H9 (cell line): ENCODE data around the gene XIRP2. TPM values are rescaled to one million over a fixed set of nuclear protein-coding genes. Genes with fewer than 3 reads are reported as not detected.

Experiments used
- DNase-seq: peaks from one replicate; pipeline ENCODE4 v3.0.0-alpha.2; 2017
- H2AFZ ChIP-seq: one replicate; pipeline ENCODE4 v1.6.1; 2013; ENCODE audit warnings: mild to moderate bottlenecking, low read length, control low read depth, moderate library complexity
- H2AK5ac ChIP-seq: 2 replicates; pipeline ENCODE4 v1.6.1; 2013; ENCODE audit warnings: low read length, control low read depth, mixed read lengths; ENCODE audit not compliant: insufficient read length
- H2BK120ac ChIP-seq: one replicate; pipeline ENCODE4 v1.6.1; 2013; ENCODE audit warnings: low read depth, mild to moderate bottlenecking, low read length, control low read depth, inconsistent platforms; ENCODE audit not compliant: poor library complexity, severe bottlenecking
- H2BK12ac ChIP-seq: 2 replicates; pipeline ENCODE4 v1.6.1; 2013; ENCODE audit warnings: low read length, control low read depth, mixed read lengths, low read depth; ENCODE audit not compliant: insufficient read length
- H2BK15ac ChIP-seq: 2 replicates; pipeline ENCODE4 v1.6.1; 2013; ENCODE audit warnings: low read depth, low read length, control low read depth
- H2BK20ac ChIP-seq: one replicate; pipeline ENCODE4 v1.6.1; 2013; ENCODE audit warnings: low read depth, mild to moderate bottlenecking, low read length, control low read depth, inconsistent platforms; ENCODE audit not compliant: poor library complexity, severe bottlenecking
- H2BK5ac ChIP-seq: 2 replicates; pipeline ENCODE4 v1.6.1; 2013; ENCODE audit warnings: low read length, control low read depth, mixed read lengths; ENCODE audit not compliant: insufficient read length
- H3K14ac ChIP-seq: 2 replicates; pipeline ENCODE4 v1.6.1; 2013; ENCODE audit warnings: low read length, control low read depth; ENCODE audit not compliant: insufficient read depth
- H3K18ac ChIP-seq: 2 replicates; pipeline ENCODE4 v1.6.1; 2013; ENCODE audit warnings: low read depth, mild to moderate bottlenecking, mixed read lengths, low read length, control low read depth; ENCODE audit not compliant: insufficient read length
- H3K23ac ChIP-seq: 2 replicates; pipeline ENCODE4 v1.6.1; 2013; ENCODE audit warnings: low read length, control low read depth, mixed read lengths, low read depth; ENCODE audit not compliant: insufficient read length
- H3K23me2 ChIP-seq: 2 replicates; pipeline ENCODE4 v1.6.1; 2013; ENCODE audit warnings: low read depth, mild to moderate bottlenecking, mixed read lengths, low read length, control low read depth; ENCODE audit not compliant: insufficient read length, poor library complexity, severe bottlenecking
- H3K27ac ChIP-seq: 2 replicates; pipeline ENCODE4 v1.5.1; 2013; ENCODE audit warnings: low read length, control low read depth, mixed read lengths, low read depth; ENCODE audit not compliant: insufficient read length
- H3K27me3 ChIP-seq: 2 replicates; pipeline ENCODE4 v1.6.1; 2013; ENCODE audit warnings: low read length, control low read depth, inconsistent platforms; ENCODE audit not compliant: insufficient read depth
- H3K4ac ChIP-seq: 2 replicates; pipeline ENCODE4 v1.6.1; 2013; ENCODE audit warnings: low read depth, mild to moderate bottlenecking, control low read depth, inconsistent platforms, low read length, moderate library complexity
- H3K4me1 ChIP-seq: 2 replicates; pipeline ENCODE4 v1.6.1; 2013; ENCODE audit warnings: low read length, control low read depth, inconsistent platforms; ENCODE audit not compliant: insufficient read depth
- H3K4me2 ChIP-seq: 2 replicates; pipeline ENCODE4 v1.6.1; 2013; ENCODE audit warnings: low read length, control low read depth, mixed read lengths; ENCODE audit not compliant: insufficient read length, insufficient read depth
- H3K56ac ChIP-seq: 2 replicates; pipeline ENCODE4 v1.6.1; 2013; ENCODE audit warnings: low read depth, mild to moderate bottlenecking, mixed read lengths, low read length, control low read depth; ENCODE audit not compliant: insufficient read length
- H3K79me1 ChIP-seq: 2 replicates; pipeline ENCODE4 v1.6.1; 2013; ENCODE audit warnings: low read depth, mild to moderate bottlenecking, moderate library complexity, low read length, control low read depth, inconsistent platforms; ENCODE audit not compliant: insufficient read depth, poor library complexity, severe bottlenecking
- H3K79me2 ChIP-seq: 2 replicates; pipeline ENCODE4 v1.6.1; 2013; ENCODE audit warnings: low read length, control low read depth, inconsistent platforms; ENCODE audit not compliant: insufficient read depth
- H3K9ac ChIP-seq: 2 replicates; pipeline ENCODE4 v1.6.1; 2013; ENCODE audit warnings: low read length, control low read depth, mixed read lengths; ENCODE audit not compliant: insufficient read length; ENCODE audit errors: extremely low read depth
- H3K9me3 ChIP-seq: one replicate; pipeline ENCODE4 v1.6.1; 2013; ENCODE audit warnings: low read depth, low read length, inconsistent platforms; ENCODE audit not compliant: control insufficient read depth
- H3T11ph ChIP-seq: one replicate; pipeline ENCODE4 v1.6.1; 2013; ENCODE audit warnings: mild to moderate bottlenecking, low read length, control low read depth, inconsistent platforms
- H4K20me1 ChIP-seq: one replicate; pipeline ENCODE4 v1.6.1; 2013; ENCODE audit not compliant: control insufficient read depth, insufficient read length, insufficient read depth
- H4K5ac ChIP-seq: 2 replicates; pipeline ENCODE4 v1.6.1; 2013; ENCODE audit warnings: low read depth, mild to moderate bottlenecking, mixed read lengths, low read length, control low read depth; ENCODE audit not compliant: insufficient read length
- H4K8ac ChIP-seq: replicated peaks from 2 replicates; pipeline ENCODE4 v1.6.1; 2013; ENCODE audit warnings: low read length, control low read depth, mixed read lengths, low read depth; ENCODE audit not compliant: insufficient read length
- H4K91ac ChIP-seq: 2 replicates; pipeline ENCODE4 v1.6.1; 2013; ENCODE audit warnings: low read depth, mild to moderate bottlenecking, moderate library complexity, mixed read lengths, low read length, control low read depth; ENCODE audit not compliant: insufficient read length
- H3K27ac Mint-ChIP-seq, 3 experiments: 2 replicates in 2 of 3; 3 replicates in 1 of 3; pipeline ENCODE4 v1.8.0; 2020 to 2021; ENCODE audit warnings: mixed read lengths in 3 of 3, mild to moderate bottlenecking in 1 of 3, moderate library complexity in 1 of 3
- H3K27me3 Mint-ChIP-seq: 2 replicates; pipeline ENCODE4 v1.8.0; 2021; ENCODE audit warnings: low read depth, mild to moderate bottlenecking, moderate library complexity, mixed read lengths
- H3K36me3 Mint-ChIP-seq, 3 experiments: 2 replicates in 2 of 3; 3 replicates in 1 of 3; pipeline ENCODE4 v1.8.0; 2020 to 2021; ENCODE audit warnings: low read depth in 3 of 3, mixed read lengths in 3 of 3; ENCODE audit not compliant: insufficient read depth in 1 of 3
- H3K4me1 Mint-ChIP-seq, 2 experiments: 2 replicates each; pipeline ENCODE4 v1.8.0; 2020; ENCODE audit warnings: mixed read lengths in 2 of 2
- H3K4me3 Mint-ChIP-seq, 2 experiments: 2 replicates in 1 of 2; 3 replicates in 1 of 2; pipeline ENCODE4 v1.8.0; 2020 to 2021; ENCODE audit warnings: mild to moderate bottlenecking in 2 of 2, mixed read lengths in 2 of 2, moderate library complexity in 1 of 2
- H3K9me3 Mint-ChIP-seq, 2 experiments: 2 replicates in 1 of 2; 3 replicates in 1 of 2; pipeline ENCODE4 v1.8.0; 2020; ENCODE audit warnings: mild to moderate bottlenecking in 2 of 2, mixed read lengths in 2 of 2, moderate library complexity in 1 of 2
- CTCF ChIP-seq: fragments of 200-600 bp; sonication (generic); conservative IDR thresholded peaks from 3 replicates; pipeline ENCODE4 v1.8.0; 2021; ENCODE audit warnings: antibody characterized with exemption, mild to moderate bottlenecking
- WGBS: extraction: QIAGEN DNeasy Blood & Tissue Kit; methylation state at CpG from one replicate; pipeline ENCODE4 v1.1.7; 2013; ENCODE audit warnings: missing lambda C conversion rate, low lambda C conversion rate, mixed read lengths; ENCODE audit not compliant: insufficient read length; ENCODE audit errors: extremely low coverage; 5-methylcytosine and 5-hydroxymethylcytosine counted together
- total RNA-seq: library from RNA; stranded (reverse); gene quantifications from 2 replicates; pipeline ENCODE4 v1.2.1, GENCODE V29; 2021

The XIRP2 gene
- total RNA-seq, 1 experiment from 2014 or later = 0.07 TPM

- Mint-ChIP-seq H3K27me3 (no peaks in the 10 kb centered on the region), H3K27ac (no peak overlapping the region), H3K4me3 (no peak overlapping the region), H3K9me3 (no peaks in the 10 kb centered on the region), H3K4me1 (peaks cover 3 to 5% of the 10 kb centered on the region in 2 experiments), H3K36me3 (no peaks in the 10 kb centered on the region)
- no peak overlapping the region for H3K56ac ChIP-seq
- TF ChIP-seq CTCF = no peak
- no peak overlapping the region for H3K9ac ChIP-seq
- no peak overlapping the region for H4K8ac ChIP-seq
- H3K79me1 ChIP-seq = no peaks in the 10 kb centered on the region
- no CpG with 5 or more reads among the region's 9 CpGs for WGBS
- H3K18ac ChIP-seq = no peak overlapping the region
- DNase-seq = no peak
- H2BK5ac ChIP-seq = no peak overlapping the region
- H3K4me2 ChIP-seq = no peak overlapping the region
- no peak overlapping the region for H2AK5ac ChIP-seq
- H3K79me2 ChIP-seq = no peaks in the 10 kb centered on the region
- no peaks in the 10 kb centered on the region for H3K23me2 ChIP-seq
- H3K23ac ChIP-seq = no peak overlapping the region
- no peak overlapping the region for H3T11ph ChIP-seq
- no peak overlapping the region for H2BK120ac ChIP-seq
- H4K20me1 ChIP-seq = no peaks in the 10 kb centered on the region
- no peak overlapping the region for H2AFZ ChIP-seq
- H2BK15ac ChIP-seq = no peak overlapping the region
- H3K27me3 ChIP-seq = no peaks in the 10 kb centered on the region
- H2BK12ac ChIP-seq = no peak overlapping the region
- no peak overlapping the region for H4K91ac ChIP-seq
- no peak overlapping the region for H2BK20ac ChIP-seq
- no peak overlapping the region for H3K27ac ChIP-seq
- H3K4me1 ChIP-seq = no peaks in the 10 kb centered on the region
- no peak overlapping the region for H4K5ac ChIP-seq
- H3K14ac ChIP-seq = no peak overlapping the region
- no peaks in the 10 kb centered on the region for H3K9me3 ChIP-seq
- H3K4ac ChIP-seq = no peak overlapping the region
Observed at GRCh38 chr2:167128130-167128529, 239.8 kb downstream of the XIRP2 start.
